Mucosa of stomach (tissue), 1 donor: Measurements from ENCODE around the gene PRMT2.

ENCODE experiments used
- H3K27me3 ChIP-seq: one replicate; pipeline ENCODE4 v1.7.0; 2013; ENCODE audit warnings: mild to moderate bottlenecking, low read length; ENCODE audit not compliant: control insufficient read depth, insufficient read depth
- H3K36me3 ChIP-seq: one replicate; pipeline ENCODE4 v1.7.0; 2013; ENCODE audit warnings: low read length; ENCODE audit not compliant: control insufficient read depth, insufficient read depth
- H3K4me1 ChIP-seq: one replicate; pipeline ENCODE4 v1.7.0; 2013; ENCODE audit warnings: mild to moderate bottlenecking, low read length; ENCODE audit not compliant: control insufficient read depth, insufficient read depth
- H3K4me3 ChIP-seq: one replicate; pipeline ENCODE4 v1.7.0; 2013; ENCODE audit warnings: low read length
- H3K9ac ChIP-seq: one replicate; pipeline ENCODE4 v1.7.0; 2013; ENCODE audit warnings: mild to moderate bottlenecking, low read length, moderate library complexity
- H3K9me3 ChIP-seq: one replicate; pipeline ENCODE4 v1.7.0; 2013; ENCODE audit warnings: mild to moderate bottlenecking, low read length, moderate library complexity; ENCODE audit not compliant: control insufficient read depth
- donor health status: Pancreatic carcinoma.

PRMT2 gene

DNA sequence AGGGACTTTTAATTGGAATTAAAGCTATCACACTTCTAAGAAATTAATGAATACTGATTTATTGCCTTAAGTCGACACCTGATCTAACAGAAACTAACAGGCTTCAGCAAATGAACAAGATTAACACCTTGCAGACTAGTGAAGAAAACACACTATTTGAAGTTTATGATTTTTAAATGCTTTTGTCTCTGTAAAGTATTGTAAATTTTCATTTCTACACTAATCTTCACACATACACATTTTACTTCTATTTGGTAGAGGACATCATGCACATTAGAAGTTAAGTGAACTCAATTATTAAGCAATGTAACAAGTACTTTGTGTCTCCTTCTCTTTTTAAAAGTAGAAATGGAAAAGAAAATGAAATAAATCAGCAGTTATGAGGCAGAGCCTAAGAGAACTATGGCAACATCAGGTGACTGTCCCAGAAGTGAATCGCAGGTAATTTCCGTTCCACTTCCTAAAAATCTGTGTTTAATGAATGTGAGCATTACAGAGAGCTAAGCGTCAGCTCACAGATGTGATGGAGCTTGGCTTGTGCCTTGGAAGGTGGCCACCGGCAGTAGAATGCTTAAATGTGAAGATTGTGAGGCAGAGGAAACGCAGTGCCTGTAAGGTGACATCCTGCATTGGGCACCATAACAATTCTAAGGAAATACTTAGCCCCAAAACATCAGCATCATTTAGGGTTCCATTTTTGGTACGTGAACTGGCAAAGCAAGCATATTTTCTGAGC lies 1.2 kb downstream of the PRMT2 start:
- Histone ChIP-seq H3K9ac (peak overlapping the region; percentile 87), H3K4me3 (peak overlapping the region; percentile 83), H3K9me3 (no peaks in the 10 kb centered on the region), H3K4me1 (peaks cover 17% of the 10 kb centered on the region), H3K27me3 (no peaks in the 10 kb centered on the region), H3K36me3 (no peaks in the 10 kb centered on the region)

GRCh38 chr21:46637952-46638746 lies 2.7 kb downstream of the PRMT2 start:
- Histone ChIP-seq H3K4me1 (peaks cover 17% of the 10 kb centered on the region), H3K9ac (no peak overlapping the region), H3K4me3 (no peak overlapping the region)

GRCh38 chr21:46639489-46640386 lies 4.3 kb downstream of the PRMT2 start:
- peaks cover 14% of the 10 kb centered on the region for H3K4me1 ChIP-seq
- no peak overlapping the region for H3K4me3 ChIP-seq
- H3K27me3 ChIP-seq: no peaks in the 10 kb centered on the region
- no peak overlapping the region for H3K9ac ChIP-seq
- H3K9me3 ChIP-seq: no peaks in the 10 kb centered on the region
- H3K36me3 ChIP-seq: peaks cover 4% of the 10 kb centered on the region

More at GRCh38 chr21:46637952-46638746, 2.7 kb downstream of the PRMT2 start:
- Histone ChIP-seq H3K9me3 (no peaks in the 10 kb centered on the region), H3K27me3 (no peaks in the 10 kb centered on the region), H3K36me3 (no peaks in the 10 kb centered on the region)

DNA sequence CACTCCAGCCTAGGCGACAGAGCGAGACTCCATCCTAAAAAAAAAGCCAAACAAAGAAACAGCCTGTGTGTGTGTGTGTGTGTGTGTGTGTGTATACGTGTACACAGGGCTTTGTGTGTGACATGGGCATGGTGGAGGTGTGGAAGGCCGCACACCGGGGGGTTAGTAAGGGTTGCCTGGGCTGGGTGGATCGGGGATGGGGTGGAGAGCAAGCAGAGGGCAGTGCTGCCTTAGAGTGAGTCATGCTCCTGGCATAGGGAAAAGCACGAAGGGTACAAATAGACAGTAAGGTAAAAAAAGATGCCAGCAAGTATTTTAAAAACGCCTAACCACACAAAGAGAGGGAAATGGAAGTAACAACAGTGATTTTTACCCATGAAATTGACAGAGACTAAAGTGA lies 6.2 kb downstream of the PRMT2 start:
- peaks cover 4% of the 10 kb centered on the region for H3K36me3 ChIP-seq
- H3K9me3 ChIP-seq: no peaks in the 10 kb centered on the region
- H3K27me3 ChIP-seq: no peaks in the 10 kb centered on the region
- H3K9ac ChIP-seq: no peak overlapping the region
- H3K4me1 ChIP-seq: peaks cover 5% of the 10 kb centered on the region
- H3K4me3 ChIP-seq: no peak overlapping the region

GRCh38 chr21:46643379-46644177 lies 8.1 kb downstream of the PRMT2 start:
- H3K9ac ChIP-seq: no peak overlapping the region
- H3K9me3 ChIP-seq: no peaks in the 10 kb centered on the region
- peaks cover 8% of the 10 kb centered on the region for H3K36me3 ChIP-seq
- H3K27me3 ChIP-seq: no peaks in the 10 kb centered on the region
- H3K4me3 ChIP-seq: no peak overlapping the region
- H3K4me1 ChIP-seq: no peaks in the 10 kb centered on the region

GRCh38 chr21:46645840-46646239 lies 10.4 kb downstream of the PRMT2 start:
- no peaks in the 10 kb centered on the region for H3K27me3 ChIP-seq
- peaks cover 19% of the 10 kb centered on the region for H3K36me3 ChIP-seq
- no peaks in the 10 kb centered on the region for H3K4me1 ChIP-seq
- no peak overlapping the region for H3K4me3 ChIP-seq
- H3K9ac ChIP-seq: no peak overlapping the region
- no peaks in the 10 kb centered on the region for H3K9me3 ChIP-seq

DNA sequence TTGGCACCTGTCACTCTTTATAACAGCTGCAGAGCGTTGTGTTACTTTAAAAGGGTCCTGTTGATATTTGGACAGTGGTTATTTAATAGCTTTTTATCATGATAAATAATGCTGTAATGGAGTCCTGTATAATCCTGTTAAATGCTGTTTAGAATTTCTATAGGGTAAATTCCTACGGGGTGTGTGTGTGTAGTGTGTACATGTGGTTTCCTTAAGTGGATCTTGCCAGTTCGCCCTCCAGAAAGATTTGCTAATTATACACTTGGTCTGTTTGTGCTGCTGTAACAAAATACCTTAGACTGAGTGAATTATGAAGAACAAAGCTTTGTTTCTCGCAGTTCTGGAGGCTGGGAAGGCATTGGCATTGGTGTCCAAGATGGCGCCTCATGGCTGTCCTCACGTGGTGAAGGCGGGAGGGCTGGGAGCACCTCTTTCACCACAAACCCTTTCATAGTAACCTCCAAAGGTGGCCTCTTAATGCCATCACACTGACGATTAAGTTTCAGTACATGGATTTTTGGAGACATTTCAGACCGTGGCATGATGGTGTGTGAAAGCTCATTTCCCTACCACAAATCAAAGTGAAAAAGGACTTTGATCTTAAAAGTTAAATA lies 11.2 kb downstream of the PRMT2 start:
- Histone ChIP-seq H3K4me1 (no peaks in the 10 kb centered on the region), H3K27me3 (no peaks in the 10 kb centered on the region), H3K36me3 (peaks cover 19% of the 10 kb centered on the region), H3K4me3 (no peak overlapping the region), H3K9me3 (no peaks in the 10 kb centered on the region), H3K9ac (no peak overlapping the region)

DNA sequence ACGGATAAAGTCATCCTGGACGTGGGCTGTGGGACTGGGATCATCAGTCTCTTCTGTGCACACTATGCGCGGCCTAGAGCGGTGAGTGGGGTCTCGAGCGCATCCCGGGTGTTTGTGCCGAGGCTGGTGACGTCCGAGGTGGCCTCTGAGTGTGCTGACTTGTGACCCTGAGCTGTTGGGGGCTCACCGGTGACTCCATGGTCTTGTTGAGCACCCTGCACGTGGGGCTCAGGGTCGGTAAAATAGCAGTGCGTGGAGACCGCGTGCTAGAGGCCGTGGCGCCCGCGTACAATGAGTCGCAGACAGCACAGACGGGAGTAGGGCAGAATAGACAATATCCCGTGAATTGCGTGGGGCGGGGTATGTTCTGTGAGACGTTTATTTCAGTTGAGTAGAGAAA lies 13.1 kb downstream of the PRMT2 start:
- Histone ChIP-seq H3K4me1 (no peaks in the 10 kb centered on the region), H3K9me3 (no peaks in the 10 kb centered on the region), H3K27me3 (no peaks in the 10 kb centered on the region), H3K36me3 (peaks cover 24% of the 10 kb centered on the region), H3K9ac (no peak overlapping the region), H3K4me3 (no peak overlapping the region)

DNA sequence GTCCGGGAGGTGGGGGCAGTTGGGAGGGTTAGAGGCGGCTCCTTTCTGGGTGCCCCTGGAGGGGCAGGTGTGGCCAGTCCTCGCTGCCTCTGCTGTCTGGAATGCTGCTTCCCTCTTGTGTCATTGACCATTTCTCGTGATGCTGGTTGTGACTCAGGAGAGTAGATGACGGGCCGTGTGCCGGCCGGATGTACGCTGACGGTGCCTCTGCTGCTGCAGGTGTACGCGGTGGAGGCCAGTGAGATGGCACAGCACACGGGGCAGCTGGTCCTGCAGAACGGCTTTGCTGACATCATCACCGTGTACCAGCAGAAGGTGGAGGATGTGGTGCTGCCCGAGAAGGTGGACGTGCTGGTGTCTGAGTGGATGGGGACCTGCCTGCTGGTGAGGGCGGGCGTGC lies 13.9 kb downstream of the PRMT2 start:
- H3K9me3 ChIP-seq: peaks cover 1% of the 10 kb centered on the region
- H3K36me3 ChIP-seq: peaks cover 26% of the 10 kb centered on the region

DNA sequence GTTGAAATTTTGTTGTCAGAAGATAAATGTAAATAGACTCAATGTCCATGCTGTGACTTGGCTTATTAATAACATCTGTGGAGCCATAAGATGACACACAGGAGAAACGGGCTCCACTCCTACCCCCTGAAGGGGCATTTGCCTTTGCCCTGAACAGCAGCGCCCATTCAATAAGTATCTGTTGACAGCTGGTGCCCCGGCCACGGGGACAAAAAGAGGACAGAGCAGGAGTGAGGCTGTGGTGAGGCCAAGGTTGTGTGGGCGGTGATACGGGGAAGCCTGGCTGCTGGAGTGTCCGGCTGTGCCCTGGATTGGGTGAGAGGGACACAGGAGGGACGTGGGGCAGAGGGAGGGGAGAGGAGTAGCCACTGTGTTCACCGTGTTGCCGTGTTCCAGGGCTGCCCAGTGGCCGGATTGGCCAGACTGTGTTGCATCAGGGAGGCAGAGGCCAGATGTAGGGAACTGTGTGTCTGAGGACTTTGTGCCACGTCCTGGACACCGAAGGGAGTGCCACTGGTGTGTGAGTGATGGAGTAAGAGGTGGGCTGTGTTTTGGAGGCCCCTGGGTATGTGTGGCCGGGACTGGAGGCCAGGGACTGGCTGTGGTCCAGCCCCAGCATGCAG lies 15.1 kb downstream of the PRMT2 start:
- Histone ChIP-seq H3K27me3 (no peaks in the 10 kb centered on the region), H3K9me3 (peaks cover 8% of the 10 kb centered on the region), H3K4me3 (no peak overlapping the region), H3K4me1 (no peaks in the 10 kb centered on the region), H3K9ac (no peak overlapping the region), H3K36me3 (peaks cover 24% of the 10 kb centered on the region)

More for the DNA sequence above, 13.9 kb downstream of the PRMT2 start:
- Histone ChIP-seq H3K9ac (no peak overlapping the region), H3K27me3 (no peaks in the 10 kb centered on the region), H3K4me3 (no peak overlapping the region), H3K4me1 (no peaks in the 10 kb centered on the region)
